MM.1S (cell line): Measurements from ENCODE around the gene OTP.

Experiments
- EZH2phosphoT487 ChIP-seq: fragments of 300-600 bp; sonication (generic); IDR thresholded peaks from 2 replicates; pipeline ENCODE4 v1.6.1; 2018; ENCODE audit warnings: antibody characterized with exemption, low read length
- TF ChIP-seq, protein P1 (sequence below): fragments of 300-600 bp; sonication (generic); IDR thresholded peaks from 2 replicates; pipeline ENCODE4 v1.5.1; 2016; ENCODE audit warnings: antibody characterized with exemption, low read length, mixed read lengths

DNA sequence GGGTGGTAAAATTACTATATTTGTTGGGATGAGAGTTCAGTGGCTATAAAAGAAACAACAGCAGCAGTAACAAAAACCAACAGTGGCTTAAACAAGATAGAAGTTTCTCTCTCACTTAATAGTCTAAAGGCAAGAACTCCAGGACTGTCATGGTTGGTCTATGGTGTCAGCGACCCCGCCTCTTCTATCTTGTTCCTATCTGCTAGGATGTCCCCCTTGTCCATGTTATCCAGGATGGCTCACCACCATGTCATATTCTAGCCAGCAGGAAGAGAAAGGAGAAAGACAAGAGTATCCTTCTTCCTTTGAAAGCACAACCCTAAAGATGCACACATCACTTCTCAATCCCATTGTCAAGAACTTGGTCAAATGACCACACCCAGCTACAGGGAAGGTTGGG, 11.3 kb upstream of the OTP start:
- TF ChIP-seq, protein P1, sequence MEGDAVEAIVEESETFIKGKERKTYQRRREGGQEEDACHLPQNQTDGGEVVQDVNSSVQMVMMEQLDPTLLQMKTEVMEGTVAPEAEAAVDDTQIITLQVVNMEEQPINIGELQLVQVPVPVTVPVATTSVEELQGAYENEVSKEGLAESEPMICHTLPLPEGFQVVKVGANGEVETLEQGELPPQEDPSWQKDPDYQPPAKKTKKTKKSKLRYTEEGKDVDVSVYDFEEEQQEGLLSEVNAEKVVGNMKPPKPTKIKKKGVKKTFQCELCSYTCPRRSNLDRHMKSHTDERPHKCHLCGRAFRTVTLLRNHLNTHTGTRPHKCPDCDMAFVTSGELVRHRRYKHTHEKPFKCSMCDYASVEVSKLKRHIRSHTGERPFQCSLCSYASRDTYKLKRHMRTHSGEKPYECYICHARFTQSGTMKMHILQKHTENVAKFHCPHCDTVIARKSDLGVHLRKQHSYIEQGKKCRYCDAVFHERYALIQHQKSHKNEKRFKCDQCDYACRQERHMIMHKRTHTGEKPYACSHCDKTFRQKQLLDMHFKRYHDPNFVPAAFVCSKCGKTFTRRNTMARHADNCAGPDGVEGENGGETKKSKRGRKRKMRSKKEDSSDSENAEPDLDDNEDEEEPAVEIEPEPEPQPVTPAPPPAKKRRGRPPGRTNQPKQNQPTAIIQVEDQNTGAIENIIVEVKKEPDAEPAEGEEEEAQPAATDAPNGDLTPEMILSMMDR: no peak
- TF ChIP-seq EZH2phosphoT487: no peak
